ENCODE results near the gene OR10H2.
"Not testable (repeated sequence)": the region's sequence is repeated elsewhere in the genome, so short reads cannot be mapped to it uniquely, and the experiment has no call there.

The OR10H2 gene, protein sequence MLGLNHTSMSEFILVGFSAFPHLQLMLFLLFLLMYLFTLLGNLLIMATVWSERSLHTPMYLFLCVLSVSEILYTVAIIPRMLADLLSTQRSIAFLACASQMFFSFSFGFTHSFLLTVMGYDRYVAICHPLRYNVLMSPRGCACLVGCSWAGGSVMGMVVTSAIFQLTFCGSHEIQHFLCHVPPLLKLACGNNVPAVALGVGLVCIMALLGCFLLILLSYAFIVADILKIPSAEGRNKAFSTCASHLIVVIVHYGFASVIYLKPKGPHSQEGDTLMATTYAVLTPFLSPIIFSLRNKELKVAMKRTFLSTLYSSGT

DNA sequence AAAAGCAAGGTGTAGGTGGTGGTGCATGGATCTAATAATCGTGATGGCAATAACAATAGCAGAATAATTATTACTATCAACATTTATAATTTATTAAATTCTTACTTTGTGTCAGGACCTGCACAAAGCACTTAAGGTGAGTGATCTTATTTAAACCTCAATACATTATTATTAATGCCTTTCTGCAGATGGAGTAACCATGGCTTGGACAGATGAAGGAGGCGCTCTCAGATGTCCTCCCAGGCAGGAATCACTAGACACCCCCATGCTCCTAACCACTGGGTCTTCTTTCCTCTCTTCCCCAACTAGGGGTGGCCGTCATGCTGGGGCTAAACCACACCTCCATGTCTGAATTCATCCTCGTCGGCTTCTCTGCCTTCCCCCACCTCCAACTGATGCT is at the start of gene OR10H2:
OR10H2 (plus strand) TSS at position 301 of the 400 bp plus-strand sequence; CDS start at position 321, 20 bp downstream.
- Mint-ChIP-seq H3K27ac (no peak within 1 kb of the TSS), H3K4me1 (ENCODE audit: low read depth) (no peaks in the 10 kb centered on the region), H3K9me3 (no peaks in the 10 kb centered on the region), H3K36me3 (ENCODE audit: low read depth) (no peaks in the 10 kb centered on the region), H3K4me3 (no peak within 1 kb of the TSS), H3K27me3 (ENCODE audit: low read depth) (peaks cover 9% of the 10 kb centered on the region)

DNA sequence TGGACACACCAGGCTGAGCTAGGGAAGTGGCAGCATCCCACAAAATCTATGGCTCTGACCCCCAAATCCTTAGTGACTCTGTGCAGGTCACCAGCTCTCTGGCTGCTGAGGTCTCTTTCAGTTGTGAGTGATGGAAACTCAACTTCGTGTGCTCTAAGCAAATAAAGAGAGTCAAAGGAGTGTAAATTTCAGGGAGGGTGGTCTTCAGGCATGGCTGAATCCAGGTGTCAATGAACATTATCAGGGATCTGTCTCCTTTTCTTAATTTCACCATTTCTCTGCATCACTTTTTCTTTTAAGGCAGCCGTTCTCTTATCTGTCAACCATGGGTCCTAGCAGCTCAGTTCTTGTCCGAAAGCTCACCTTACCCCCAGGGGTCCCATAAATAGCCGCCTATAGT is 48.7 kb upstream of the OR10H2 start:
- Mint-ChIP-seq H3K36me3 (ENCODE audit: low read depth) (no peaks in the 10 kb centered on the region), H3K4me1 (ENCODE audit: low read depth) (no peaks in the 10 kb centered on the region), H3K4me3 (no peak overlapping the region), H3K9me3 (peaks cover 14% of the 10 kb centered on the region), H3K27me3 (ENCODE audit: low read depth) (no peaks in the 10 kb centered on the region), H3K27ac (no peak overlapping the region)

DNA sequence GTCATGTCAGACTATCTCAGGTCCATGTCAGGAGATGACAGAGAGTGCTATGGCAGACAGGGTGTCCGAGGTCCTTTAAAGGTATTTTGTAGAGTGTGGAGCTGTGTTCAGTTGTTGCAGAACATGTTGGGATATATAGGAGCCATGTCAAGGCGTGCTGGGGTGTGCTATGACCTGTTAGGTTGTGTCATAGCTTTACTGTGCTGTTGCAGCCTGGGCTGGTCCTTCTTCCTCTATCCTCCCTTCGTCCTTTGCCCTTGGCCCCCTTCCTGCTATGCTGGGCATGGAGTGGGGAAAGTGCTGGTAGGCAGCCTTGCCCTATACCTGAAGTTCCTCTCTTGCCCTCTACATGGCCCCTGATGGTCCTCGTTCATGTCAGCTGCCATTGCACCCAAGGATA is 48.0 kb upstream of the OR10H2 start:
- H3K27ac Mint-ChIP-seq; H3K4me3 Mint-ChIP-seq; H3K4me1 Mint-ChIP-seq (ENCODE audit: low read depth); H3K27me3 Mint-ChIP-seq (ENCODE audit: low read depth); H3K36me3 Mint-ChIP-seq (ENCODE audit: low read depth): not testable (repeated sequence)
- H3K9me3 Mint-ChIP-seq = peaks cover 14% of the 10 kb centered on the region

GRCh38 chr19:15680478-15681322 is 47.1 kb upstream of the OR10H2 start:
- Mint-ChIP-seq H3K27ac (no peak overlapping the region), H3K4me3 (no peak overlapping the region), H3K36me3 (ENCODE audit: low read depth) (no peaks in the 10 kb centered on the region), H3K9me3 (peaks cover 14% of the 10 kb centered on the region), H3K4me1 (ENCODE audit: low read depth) (no peaks in the 10 kb centered on the region), H3K27me3 (ENCODE audit: low read depth) (no peaks in the 10 kb centered on the region)

DNA sequence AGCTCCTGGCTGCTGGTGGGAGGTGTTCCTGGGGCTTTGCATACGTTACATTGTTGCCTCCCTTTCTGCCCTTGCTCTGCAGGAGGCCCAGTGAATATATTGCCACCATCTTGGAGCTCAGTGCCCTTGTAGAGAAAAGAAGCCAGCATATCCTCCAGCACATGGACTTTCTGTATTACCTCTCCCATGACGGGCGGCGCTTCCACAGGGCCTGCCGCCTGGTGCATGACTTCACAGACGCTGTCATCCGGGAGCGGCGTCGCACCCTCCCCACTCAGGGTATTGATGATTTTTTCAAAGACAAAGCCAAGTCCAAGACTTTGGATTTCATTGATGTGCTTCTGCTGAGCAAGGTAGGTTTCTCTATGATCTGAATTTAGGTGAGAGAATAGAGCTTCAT is 44.4 kb upstream of the OR10H2 start:
- H3K27me3 Mint-ChIP-seq (ENCODE audit: low read depth) = no peaks in the 10 kb centered on the region
- H3K36me3 Mint-ChIP-seq (ENCODE audit: low read depth) = no peaks in the 10 kb centered on the region
- H3K27ac Mint-ChIP-seq = no peak overlapping the region
- no peak overlapping the region for H3K4me3 Mint-ChIP-seq
- no peaks in the 10 kb centered on the region for H3K4me1 Mint-ChIP-seq (ENCODE audit: low read depth)
- H3K9me3 Mint-ChIP-seq = peaks cover 6% of the 10 kb centered on the region

DNA sequence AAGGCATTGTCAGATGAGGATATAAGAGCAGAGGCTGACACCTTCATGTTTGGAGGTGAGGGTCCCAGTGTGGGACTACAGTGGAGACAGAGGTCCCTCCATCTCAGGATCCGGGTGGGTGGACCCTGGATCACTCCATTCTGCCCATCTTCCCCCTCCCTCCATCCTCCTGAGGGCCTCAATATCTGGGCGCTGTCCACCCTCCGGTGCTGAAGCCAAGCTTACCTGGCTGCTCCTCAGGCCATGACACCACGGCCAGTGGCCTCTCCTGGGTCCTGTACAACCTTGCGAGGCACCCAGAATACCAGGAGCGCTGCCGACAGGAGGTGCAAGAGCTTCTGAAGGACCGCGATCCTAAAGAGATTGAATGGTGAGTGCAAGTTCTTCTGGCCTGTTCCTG is 43.0 kb upstream of the OR10H2 start:
- Mint-ChIP-seq H3K9me3 (no peaks in the 10 kb centered on the region), H3K36me3 (ENCODE audit: low read depth) (no peaks in the 10 kb centered on the region), H3K27me3 (ENCODE audit: low read depth) (no peaks in the 10 kb centered on the region), H3K4me1 (ENCODE audit: low read depth) (no peaks in the 10 kb centered on the region), H3K27ac (no peak overlapping the region), H3K4me3 (no peak overlapping the region)

GRCh38 chr19:15696654-15697194 is 31.1 kb upstream of the OR10H2 start:
- Mint-ChIP-seq H3K4me3 (no peak overlapping the region), H3K27ac (no peak overlapping the region), H3K4me1 (ENCODE audit: low read depth) (no peaks in the 10 kb centered on the region), H3K36me3 (ENCODE audit: low read depth) (no peaks in the 10 kb centered on the region), H3K27me3 (ENCODE audit: low read depth) (peaks cover 4% of the 10 kb centered on the region), H3K9me3 (no peaks in the 10 kb centered on the region)

DNA sequence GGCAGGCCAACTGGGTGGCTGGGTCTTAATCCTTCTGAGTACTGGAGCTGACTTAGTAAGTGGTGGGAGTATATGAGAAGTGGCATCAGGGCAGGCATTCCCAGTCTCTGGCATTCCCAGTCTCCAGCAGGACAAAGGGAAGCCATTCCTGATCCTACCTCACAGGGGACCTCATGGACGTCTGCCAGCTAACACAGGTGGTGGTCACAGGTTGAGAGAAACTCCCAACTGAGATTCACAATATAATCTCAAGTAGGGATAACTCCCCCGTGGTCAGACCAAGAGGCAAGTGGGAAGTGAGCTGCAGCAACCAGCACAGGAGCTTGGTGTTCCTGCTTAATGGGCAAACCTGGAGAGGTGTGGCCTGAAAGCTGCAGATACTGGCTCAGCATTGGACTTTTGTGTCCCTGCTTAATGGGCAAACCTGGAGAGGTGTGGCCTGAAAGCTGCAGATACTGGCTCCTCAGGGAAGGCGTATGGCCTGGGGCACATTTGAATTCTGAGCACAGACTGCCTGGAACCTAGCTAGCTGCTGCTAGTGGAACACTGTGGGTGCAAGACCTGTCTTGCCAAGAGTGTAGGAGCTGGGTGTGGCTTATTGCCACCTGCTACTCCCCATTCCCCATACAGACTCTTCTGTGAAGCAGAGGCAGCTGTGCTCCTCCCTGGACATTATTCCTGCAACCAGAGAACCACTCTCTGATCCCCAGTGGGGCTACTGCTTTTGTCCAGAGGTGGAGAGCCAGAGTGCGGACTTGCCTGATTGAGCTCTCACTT is 25.9 kb upstream of the OR10H2 start:
- Mint-ChIP-seq H3K4me3 (no peak overlapping the region), H3K36me3 (ENCODE audit: low read depth) (no peaks in the 10 kb centered on the region), H3K27ac (no peak overlapping the region), H3K27me3 (ENCODE audit: low read depth) (peaks cover 4% of the 10 kb centered on the region), H3K9me3 (no peaks in the 10 kb centered on the region), H3K4me1 (ENCODE audit: low read depth) (no peaks in the 10 kb centered on the region)

- Mint-ChIP-seq H3K27ac (no peak overlapping the region), H3K9me3 (no peaks in the 10 kb centered on the region), H3K4me1 (ENCODE audit: low read depth) (no peaks in the 10 kb centered on the region), H3K27me3 (ENCODE audit: low read depth) (peaks cover 4% of the 10 kb centered on the region), H3K4me3 (no peak overlapping the region), H3K36me3 (ENCODE audit: low read depth) (no peaks in the 10 kb centered on the region)
Measured at GRCh38 chr19:15702534-15702930, 25.3 kb upstream of the OR10H2 start.

GRCh38 chr19:15714638-15715037 is 13.2 kb upstream of the OR10H2 start:
- no peaks in the 10 kb centered on the region for H3K9me3 Mint-ChIP-seq
- H3K4me3 Mint-ChIP-seq = no peak overlapping the region
- H3K4me1 Mint-ChIP-seq (ENCODE audit: low read depth) = no peaks in the 10 kb centered on the region
- H3K27me3 Mint-ChIP-seq (ENCODE audit: low read depth) = no peaks in the 10 kb centered on the region
- no peaks in the 10 kb centered on the region for H3K36me3 Mint-ChIP-seq (ENCODE audit: low read depth)
- H3K27ac Mint-ChIP-seq = no peak overlapping the region

GRCh38 chr19:15715642-15716041 is 12.2 kb upstream of the OR10H2 start:
- Mint-ChIP-seq H3K36me3 (ENCODE audit: low read depth) (no peaks in the 10 kb centered on the region), H3K9me3 (no peaks in the 10 kb centered on the region), H3K4me1 (ENCODE audit: low read depth) (no peaks in the 10 kb centered on the region), H3K27me3 (ENCODE audit: low read depth) (peaks cover 3% of the 10 kb centered on the region), H3K27ac (no peak overlapping the region), H3K4me3 (no peak overlapping the region)

GRCh38 chr19:15717809-15718208 is 10.0 kb upstream of the OR10H2 start:
- H3K4me1 Mint-ChIP-seq (ENCODE audit: low read depth) = no peaks in the 10 kb centered on the region
- H3K4me3 Mint-ChIP-seq = no peak overlapping the region
- H3K27me3 Mint-ChIP-seq (ENCODE audit: low read depth) = peaks cover 20% of the 10 kb centered on the region

DNA sequence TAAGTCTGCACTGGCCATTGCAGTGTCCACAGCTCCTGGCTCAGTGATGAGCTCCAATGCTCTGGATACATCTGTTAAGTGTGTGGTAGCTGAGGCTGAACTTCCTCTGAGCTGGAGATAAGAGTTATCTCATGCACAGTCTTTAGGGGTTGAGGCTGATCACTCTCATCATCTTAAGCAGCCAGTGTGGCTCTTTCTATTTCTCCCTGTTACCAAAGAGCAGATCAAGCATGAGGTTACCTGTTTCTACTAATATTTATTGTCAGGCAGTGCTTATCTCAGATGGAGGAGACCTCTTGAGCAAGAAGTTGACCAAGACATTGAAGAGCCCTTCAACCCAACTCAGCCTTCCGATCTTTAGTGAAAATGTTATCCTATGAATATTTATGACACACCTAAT is 6.6 kb upstream of the OR10H2 start:
- Mint-ChIP-seq H3K27ac (no peak overlapping the region), H3K4me1 (ENCODE audit: low read depth) (no peaks in the 10 kb centered on the region), H3K36me3 (ENCODE audit: low read depth) (no peaks in the 10 kb centered on the region), H3K9me3 (no peaks in the 10 kb centered on the region), H3K4me3 (no peak overlapping the region), H3K27me3 (ENCODE audit: low read depth) (peaks cover 26% of the 10 kb centered on the region)

More at GRCh38 chr19:15717809-15718208, 10.0 kb upstream of the OR10H2 start:
- Mint-ChIP-seq H3K36me3 (ENCODE audit: low read depth) (no peaks in the 10 kb centered on the region), H3K9me3 (no peaks in the 10 kb centered on the region), H3K27ac (no peak overlapping the region)

GRCh38 chr19:15722956-15723355 is 4.9 kb upstream of the OR10H2 start:
- no peak overlapping the region for H3K4me3 Mint-ChIP-seq
- no peaks in the 10 kb centered on the region for H3K36me3 Mint-ChIP-seq (ENCODE audit: low read depth)
- H3K9me3 Mint-ChIP-seq = no peaks in the 10 kb centered on the region
- no peaks in the 10 kb centered on the region for H3K4me1 Mint-ChIP-seq (ENCODE audit: low read depth)
- H3K27ac Mint-ChIP-seq = no peak overlapping the region
- peaks cover 27% of the 10 kb centered on the region for H3K27me3 Mint-ChIP-seq (ENCODE audit: low read depth)

All from T-helper 1 cell treated with Interleukin-12 subunit alpha and Interleukin-12 subunit beta and Interleukin-4 antibody, amounts not matched to agents 30 μg/mL and 1 μg/mL, for 36 hours (primary cell).